ENCODE results near the gene DYRK4. TPM values are rescaled to one million over a fixed set of nuclear protein-coding genes. Genes with fewer than 3 reads are reported as not detected.

DYRK4 gene
- total RNA-seq, 1 experiment from 2014 or later, result 30.6 TPM

Other genes starting within 250 kb of the DYRK4 start
- gene TIGAR, start 241.0 kb upstream of the DYRK4 start, total RNA-seq (2014; rRNA removed; shearing (Covaris generic); ENCODE audit: low replicate concordance), result 11.1 and 13.4 TPM in 2 replicates
- gene FGF23, start 182.5 kb upstream of the DYRK4 start, total RNA-seq (2014; rRNA removed; shearing (Covaris generic); ENCODE audit: low replicate concordance), result not detected in 2 replicates
- not detected in 2 replicates for gene FGF6, start 116.4 kb upstream of the DYRK4 start, total RNA-seq (2014; rRNA removed; shearing (Covaris generic); ENCODE audit: low replicate concordance)
- gene RAD51AP1, start 23.3 kb upstream of the DYRK4 start, total RNA-seq (2014; rRNA removed; shearing (Covaris generic); ENCODE audit: low replicate concordance), result 40.0 and 46.3 TPM in 2 replicates
- 3.2 TPM in 1 of 2 replicates, not detected in the other for gene AKAP3, start 86.8 kb downstream of the DYRK4 start, total RNA-seq (2014; rRNA removed; shearing (Covaris generic); ENCODE audit: low replicate concordance)
- gene NDUFA9, start 86.9 kb downstream of the DYRK4 start, total RNA-seq (2014; rRNA removed; shearing (Covaris generic); ENCODE audit: low replicate concordance), result 109 and 153 TPM in 2 replicates
- not detected in 2 replicates for gene GALNT8, start 158.2 kb downstream of the DYRK4 start, total RNA-seq (2014; rRNA removed; shearing (Covaris generic); ENCODE audit: low replicate concordance)

Data from Caki2 (cell line).